ENCODE data around the gene TGFBR1.

DNA sequence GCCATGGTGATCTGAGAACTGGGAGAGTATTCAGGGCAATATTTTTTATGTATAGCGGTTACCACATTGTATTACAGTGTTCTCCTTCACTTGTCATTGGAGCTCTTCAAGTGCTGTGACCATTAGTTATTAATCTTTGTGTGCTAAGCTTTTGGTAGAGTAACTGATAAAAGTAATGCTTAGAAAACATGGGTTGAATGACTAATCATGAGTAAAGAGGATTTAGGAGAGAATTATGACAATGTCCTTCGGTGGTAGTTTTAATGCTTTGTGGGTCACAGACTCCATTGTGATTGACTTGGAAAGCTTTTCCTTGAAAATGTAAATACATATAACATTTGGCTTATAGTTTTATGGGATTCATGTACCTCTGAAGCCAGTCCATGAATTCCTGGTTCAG lies 21.4 kb downstream of the TGFBR1 start:
- TF ChIP-seq POLR2AphosphoS5 (IDR thresholded peaks at IDR 0.05; ENCODE audit: insufficient read depth in 1 of 2, low read depth in 1 of 2) (no peak), POLR2A (IDR thresholded peaks at IDR 0.05) (no peak)
- TF ChIP-seq, protein P1, sequence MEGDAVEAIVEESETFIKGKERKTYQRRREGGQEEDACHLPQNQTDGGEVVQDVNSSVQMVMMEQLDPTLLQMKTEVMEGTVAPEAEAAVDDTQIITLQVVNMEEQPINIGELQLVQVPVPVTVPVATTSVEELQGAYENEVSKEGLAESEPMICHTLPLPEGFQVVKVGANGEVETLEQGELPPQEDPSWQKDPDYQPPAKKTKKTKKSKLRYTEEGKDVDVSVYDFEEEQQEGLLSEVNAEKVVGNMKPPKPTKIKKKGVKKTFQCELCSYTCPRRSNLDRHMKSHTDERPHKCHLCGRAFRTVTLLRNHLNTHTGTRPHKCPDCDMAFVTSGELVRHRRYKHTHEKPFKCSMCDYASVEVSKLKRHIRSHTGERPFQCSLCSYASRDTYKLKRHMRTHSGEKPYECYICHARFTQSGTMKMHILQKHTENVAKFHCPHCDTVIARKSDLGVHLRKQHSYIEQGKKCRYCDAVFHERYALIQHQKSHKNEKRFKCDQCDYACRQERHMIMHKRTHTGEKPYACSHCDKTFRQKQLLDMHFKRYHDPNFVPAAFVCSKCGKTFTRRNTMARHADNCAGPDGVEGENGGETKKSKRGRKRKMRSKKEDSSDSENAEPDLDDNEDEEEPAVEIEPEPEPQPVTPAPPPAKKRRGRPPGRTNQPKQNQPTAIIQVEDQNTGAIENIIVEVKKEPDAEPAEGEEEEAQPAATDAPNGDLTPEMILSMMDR (IDR thresholded peaks at IDR 0.05), result no peak

Data from vagina (tissue), 2 donors.